ENCODE results near the gene KRTAP10-5.

KRTAP10-5 gene

GRCh38 chr21:44547656-44548331 is 32.6 kb downstream of the KRTAP10-5 start:
- DNase-seq = no peak

- DNase-seq = no peak
Observed at GRCh38 chr21:44544566-44544965, 35.8 kb downstream of the KRTAP10-5 start.

- no peak for DNase-seq
Observed at GRCh38 chr21:44542716-44543115, 37.7 kb downstream of the KRTAP10-5 start.

GRCh38 chr21:44540741-44541288 is 39.6 kb downstream of the KRTAP10-5 start:
- DNase-seq = no peak

GRCh38 chr21:44539991-44540666 is 40.3 kb downstream of the KRTAP10-5 start, which contains the start of gene KRTAP10-1:
Gene KRTAP10-1 (minus strand): TSS chr21:44540195. CDS start chr21:44540150, 45 bp downstream.
- DNase-seq = no peak

GRCh38 chr21:44539046-44539445 is 41.4 kb downstream of the KRTAP10-5 start:
- DNase-seq = no peak

- no peak for DNase-seq
Observed at GRCh38 chr21:44537930-44538911, 42.2 kb downstream of the KRTAP10-5 start.

DNA sequence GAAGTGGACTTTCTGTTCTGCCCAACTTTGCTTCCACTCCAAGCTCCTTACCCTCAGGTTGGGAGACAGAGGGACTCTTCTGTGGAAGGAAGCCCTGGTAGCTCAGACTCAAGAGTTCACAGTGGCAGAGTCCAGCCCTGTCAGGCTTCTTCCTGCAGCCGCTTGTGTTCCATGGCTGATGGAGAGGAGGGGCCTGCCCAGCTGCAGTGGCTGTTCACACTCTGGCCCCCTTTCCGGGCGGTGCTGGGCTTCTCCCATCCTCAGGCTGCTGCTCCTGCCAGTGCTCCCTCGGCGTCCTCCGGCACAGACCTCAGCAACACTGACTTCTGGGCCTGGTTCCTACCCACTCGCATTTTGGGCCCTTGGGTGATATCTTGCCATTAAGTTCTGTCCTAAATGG is 44.4 kb downstream of the KRTAP10-5 start:
- no peak for DNase-seq

- no peak for DNase-seq
Observed at GRCh38 chr21:44534688-44535087, 45.7 kb downstream of the KRTAP10-5 start.

DNA sequence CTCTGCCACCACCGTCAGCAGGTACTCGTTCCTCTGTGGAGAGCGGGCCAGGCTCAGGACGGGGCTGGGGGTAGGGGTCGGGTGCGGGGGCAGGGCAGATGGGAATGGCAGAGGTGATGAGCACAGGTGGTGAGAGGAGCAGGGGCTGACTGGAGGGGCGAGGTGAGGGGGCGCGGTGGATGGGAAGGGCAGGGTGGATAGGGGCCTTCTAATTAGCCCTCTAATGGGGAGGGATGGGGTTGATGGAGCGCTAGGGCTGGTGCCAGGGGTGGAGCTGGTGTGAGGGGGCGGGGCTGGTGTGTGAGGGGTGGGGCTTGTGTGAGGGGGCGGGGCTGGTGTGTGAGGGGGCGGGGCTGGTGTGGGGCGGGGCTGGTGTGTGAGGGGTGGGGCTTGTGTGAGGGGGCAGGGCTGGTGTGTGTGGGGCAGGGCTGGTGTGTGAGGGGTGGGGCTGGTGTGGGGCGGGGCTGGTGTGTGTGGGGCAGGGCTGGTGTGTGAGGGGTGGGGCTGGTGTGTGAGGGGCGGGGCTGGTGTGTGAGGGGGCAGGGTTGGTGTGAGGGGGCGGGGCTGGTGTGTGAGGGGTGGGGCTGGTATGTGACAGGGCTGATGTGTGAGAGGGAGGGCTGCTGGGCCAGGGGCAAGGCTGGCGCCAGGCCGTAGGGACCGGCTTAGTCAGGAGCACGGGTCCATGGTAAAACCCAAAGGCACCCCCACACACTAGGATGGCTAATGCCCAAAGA is 46.3 kb downstream of the KRTAP10-5 start:
- DNase-seq = no peak

GRCh38 chr21:44533121-44533890 is 47.1 kb downstream of the KRTAP10-5 start:
- no peak for DNase-seq

GRCh38 chr21:44532712-44533111 is 47.7 kb downstream of the KRTAP10-5 start:
- DNase-seq = no peak

- DNase-seq = no peak
Observed at GRCh38 chr21:44531606-44532564, 48.5 kb downstream of the KRTAP10-5 start.

GRCh38 chr21:44530903-44531605 is 49.4 kb downstream of the KRTAP10-5 start:
- DNase-seq = no peak

DNA sequence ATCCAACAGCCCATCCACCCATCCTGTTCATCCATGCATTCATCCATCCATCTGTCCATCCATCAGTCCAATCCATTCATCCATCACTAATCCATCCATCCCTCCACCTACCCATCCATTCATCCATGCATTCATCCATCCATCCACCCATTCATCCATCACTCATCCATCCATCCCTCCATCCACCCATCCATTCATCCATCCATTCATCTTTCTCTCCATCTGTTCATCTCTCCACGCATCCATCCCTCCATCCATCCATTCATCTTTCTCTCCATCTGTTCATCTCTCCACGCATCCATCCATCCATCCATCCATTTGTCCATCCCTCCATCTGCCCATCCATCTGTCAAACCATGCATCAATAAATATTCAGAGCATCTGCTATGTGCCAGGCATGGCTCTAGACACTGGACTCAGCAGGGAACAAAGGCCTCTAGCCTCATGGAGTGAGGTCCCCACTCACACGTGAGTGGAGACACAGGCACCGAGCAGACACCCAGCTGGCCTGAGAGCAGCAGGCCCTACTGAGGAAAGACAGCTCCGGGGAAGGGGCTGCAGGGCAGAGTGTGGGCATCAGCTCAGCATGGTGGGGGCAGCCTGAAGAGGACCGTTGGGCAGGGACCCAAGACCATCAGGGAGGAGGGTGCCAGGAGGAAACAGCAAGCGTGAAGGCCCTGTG is 50.0 kb downstream of the KRTAP10-5 start:
- no peak for DNase-seq

DNA sequence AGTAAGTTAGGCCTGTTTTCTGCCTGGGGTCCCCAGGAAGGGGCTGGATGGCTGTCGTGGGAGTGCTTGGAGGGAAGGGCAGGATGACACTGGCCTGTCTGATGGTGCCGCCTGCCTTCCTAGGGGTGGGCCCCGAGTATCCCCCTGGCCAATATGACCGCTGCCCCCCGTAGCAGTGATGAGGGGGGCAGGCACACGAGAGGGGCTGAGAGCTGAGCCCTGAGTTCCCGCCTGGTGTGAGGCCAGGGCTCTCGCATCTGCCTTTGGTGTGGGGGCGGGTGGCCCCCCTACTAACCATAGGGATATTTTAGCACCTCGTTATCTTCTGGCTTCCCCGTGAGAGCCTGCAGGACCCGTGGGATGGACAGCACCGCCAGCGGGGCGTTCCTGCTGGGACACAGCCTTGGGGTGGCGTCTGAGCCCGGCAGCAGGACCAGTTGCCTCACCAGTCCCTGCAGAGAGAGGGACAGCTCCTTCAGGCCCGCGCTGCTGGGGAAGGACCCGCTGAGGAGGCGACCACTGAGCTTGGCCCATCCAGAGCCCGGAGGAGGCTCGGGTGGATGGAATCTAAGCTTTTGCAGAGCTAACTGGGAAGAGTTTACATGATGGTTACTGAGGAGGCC is 50.8 kb downstream of the KRTAP10-5 start:
- no peak for DNase-seq
